Measurements from ENCODE around the gene TMEM81.

TMEM81 gene

GRCh38 chr1:205057808-205058575 lies 26.3 kb downstream of the TMEM81 start:
- no peak for DNase-seq

DNA sequence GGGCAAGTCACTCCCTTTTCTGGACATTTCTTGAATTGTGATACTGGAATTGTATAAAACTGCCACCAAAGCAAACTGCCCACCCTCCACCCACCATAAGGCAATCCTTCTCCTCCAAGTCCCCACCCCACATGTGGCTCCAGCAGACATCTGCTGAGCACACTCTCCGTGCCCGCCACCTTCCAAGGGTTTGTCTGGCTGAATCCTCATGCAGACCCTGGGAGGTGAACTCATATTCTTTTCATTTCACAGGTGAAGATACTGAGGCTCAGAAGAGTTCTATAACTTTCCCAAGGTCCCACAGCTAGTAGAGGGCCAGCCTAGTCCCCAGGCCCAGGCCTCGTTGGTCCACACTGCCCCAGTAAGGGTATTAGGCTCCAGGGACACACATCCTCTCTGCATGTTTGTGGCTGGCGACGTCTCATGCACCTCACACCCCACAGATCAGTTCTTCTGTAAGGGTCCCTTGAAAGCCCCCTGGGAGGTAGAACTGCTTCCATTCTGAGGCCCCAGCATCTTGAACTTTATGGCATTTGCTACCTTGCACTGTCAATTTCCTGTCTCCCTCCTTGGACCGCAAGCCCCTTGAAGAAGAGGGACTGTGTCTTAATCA lies 27.2 kb downstream of the TMEM81 start:
- DNase-seq = no peak

DNA sequence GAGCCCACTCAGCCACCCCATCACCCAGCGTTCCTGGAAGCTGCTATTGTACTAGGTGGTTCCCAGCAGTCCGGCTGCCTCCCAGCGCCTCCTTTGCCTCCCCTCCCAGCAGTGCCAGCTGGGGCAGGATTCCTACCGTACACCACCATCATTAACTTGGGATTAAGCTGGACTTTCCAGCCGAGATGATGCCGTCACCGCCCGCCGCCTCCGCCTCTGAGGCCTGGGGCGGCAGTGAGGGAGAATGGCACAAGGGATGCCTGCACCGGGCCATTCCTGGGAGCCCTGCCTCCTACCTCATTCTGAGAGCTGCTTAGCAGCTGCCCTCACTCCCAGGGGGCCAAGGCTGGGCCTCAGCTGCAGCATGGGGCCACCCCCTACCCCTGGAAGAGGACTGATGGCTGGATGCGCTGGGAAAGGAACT lies 28.1 kb downstream of the TMEM81 start:
- DNase-seq = no peak

DNA sequence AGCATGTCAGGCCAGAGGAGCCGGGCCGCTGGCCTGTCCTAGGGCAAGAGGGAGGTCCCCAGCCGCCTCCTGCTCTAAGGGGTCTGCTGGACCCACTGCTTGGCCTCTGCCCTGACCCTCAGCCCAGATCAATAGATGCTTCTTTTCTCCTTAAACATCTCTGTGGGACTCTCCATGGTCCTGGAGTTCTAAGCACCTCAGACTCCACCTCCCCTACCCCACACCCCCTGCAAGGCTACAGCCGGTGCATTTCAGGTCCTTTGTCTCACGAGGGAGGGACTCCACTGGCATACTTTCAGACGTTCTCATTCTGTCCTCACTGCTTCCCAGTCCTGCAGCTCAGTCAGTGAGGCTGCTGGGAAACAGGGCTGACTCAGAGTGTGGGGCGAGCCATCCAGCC lies 30.2 kb downstream of the TMEM81 start:
- DNase-seq = no peak

- no peak for DNase-seq
Observed at GRCh38 chr1:205053296-205053695, 31.0 kb downstream of the TMEM81 start.

DNA sequence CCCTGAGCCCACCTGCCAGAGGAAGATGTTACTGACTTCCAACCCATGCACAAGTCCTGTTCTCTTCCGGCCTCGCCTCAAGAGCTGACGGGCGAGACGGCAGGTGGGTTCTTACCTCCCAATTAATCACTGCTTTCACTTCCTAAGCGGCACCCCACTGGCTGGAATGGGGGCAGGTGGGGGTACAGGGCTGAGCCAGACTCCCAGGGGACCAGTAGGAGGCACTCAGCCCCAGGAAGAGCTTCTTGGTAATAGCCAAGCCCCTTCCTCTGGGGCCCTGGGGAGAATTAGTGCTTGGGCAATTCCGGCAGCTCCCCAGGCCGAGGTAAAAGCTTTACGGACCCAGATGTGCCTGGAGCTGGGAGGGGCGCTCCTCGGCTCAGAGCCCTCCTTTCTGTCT lies 31.6 kb downstream of the TMEM81 start:
- DNase-seq = no peak

- no peak for DNase-seq
Observed at GRCh38 chr1:205049479-205049878, 34.8 kb downstream of the TMEM81 start.

GRCh38 chr1:205048382-205048781 lies 35.9 kb downstream of the TMEM81 start:
- DNase-seq = no peak

DNA sequence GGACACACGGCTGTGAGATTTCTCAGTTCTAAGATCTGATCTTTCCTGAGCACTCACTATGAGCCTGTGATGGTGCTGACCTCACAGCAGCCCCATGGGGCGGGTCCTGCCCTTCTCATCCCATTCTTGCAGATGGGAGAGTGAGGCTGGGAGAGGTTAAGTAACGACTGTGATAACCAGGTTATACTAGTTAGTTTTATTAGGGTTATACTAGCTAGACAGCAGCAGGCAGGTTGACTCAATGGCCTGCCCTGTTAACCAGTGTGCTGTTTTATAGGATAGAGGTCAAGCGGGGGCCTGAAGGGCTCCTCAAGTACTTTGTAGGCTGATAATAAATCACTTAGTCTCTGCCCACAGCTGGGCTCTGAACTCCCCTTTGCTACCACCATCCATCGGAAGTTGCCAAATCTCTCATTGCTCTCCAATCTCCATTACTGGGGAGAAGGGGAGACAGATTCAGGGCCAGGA lies 36.5 kb downstream of the TMEM81 start:
- DNase-seq = no peak

GRCh38 chr1:205046870-205047269 lies 37.4 kb downstream of the TMEM81 start:
- DNase-seq = no peak

GRCh38 chr1:205045146-205045545 lies 39.1 kb downstream of the TMEM81 start:
- DNase-seq = no peak

DNA sequence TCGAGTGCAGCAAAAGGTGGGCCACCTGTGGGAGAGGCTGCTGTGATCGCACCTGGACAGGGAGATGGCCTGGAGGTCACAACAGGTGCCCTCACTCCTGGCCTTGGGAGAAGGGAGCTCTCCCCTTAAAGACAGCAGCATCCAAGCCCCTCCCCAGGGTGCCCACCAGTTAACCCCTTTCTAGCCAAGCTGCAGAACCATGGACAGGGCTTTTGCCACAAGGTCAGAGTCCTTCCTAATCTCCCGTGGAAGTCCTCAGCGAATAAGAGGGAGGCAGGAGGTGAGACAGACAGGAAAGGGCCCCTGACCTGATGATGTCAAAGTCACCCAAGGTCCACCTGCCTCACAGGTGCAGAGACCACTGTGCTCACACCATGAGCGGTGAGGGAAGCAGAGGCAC lies 39.5 kb downstream of the TMEM81 start:
- no peak for DNase-seq

DNA sequence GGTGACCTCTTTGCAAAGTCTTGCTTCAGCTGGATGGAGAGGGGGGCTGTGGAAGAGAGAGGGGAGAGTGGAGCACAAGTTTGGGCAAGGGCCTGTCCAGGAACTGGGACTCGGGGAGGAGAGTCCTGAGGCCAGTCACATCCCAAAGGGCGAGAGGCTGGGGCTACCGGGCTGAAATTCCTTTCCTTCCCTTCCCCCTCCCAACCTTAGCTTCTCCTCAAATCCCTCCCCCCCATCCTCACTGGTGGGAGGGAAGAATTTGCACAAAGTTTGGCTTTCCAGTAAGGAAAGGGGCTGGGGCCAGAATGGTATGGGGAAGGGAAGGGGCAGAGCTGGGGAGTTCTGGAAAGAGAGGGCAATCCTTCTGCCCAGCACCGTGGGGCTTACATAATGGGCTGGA lies 40.4 kb downstream of the TMEM81 start:
- DNase-seq = no peak

DNA sequence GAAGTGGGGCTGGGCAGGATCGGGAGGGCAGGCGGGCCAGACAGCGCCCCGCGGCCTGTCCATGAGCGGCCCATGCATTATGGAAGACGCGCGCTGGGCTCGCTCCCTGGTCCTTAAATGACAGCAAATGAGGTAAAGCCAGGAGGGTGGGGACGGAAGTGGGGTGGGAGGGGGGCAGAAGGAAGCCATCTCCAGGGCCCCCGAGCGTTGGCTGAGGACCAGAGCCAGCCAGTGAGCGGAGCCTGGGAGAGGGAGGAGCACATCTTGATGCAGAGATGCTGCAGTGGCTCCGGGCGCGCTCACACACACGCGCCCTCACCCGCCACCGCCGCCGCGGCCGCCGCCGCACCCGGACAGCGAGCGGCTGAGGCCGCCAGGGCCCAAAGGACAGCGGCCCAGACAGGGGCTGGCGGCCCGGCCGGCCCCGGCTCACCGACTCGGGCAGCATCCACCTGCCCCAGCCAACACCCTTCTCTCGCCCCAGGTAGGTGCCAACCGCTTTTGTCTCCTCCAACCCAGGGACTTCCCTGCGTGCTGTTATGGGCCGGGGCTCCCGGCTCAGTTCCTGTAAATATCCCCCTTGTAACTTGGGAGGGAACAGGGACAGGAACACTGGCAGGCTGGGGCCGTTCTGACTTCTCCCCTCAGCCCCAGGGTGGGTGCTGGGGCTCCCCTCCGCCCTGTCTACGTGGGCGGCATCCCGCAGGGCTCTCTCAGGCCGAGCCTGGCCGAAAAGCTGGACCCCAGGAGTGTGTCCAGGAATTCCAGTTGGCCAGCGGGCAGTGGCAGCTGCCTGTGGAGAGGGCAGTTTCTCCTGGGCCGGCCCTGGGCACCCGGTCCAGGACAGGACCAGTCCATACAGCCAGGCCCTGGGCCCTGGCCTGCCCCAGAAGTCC lies 41.1 kb downstream of the TMEM81 start, which contains the start of gene CNTN2:
CNTN2 (plus strand) TSS at position 302 of the 896 bp plus-strand sequence. CDS start 9,974 bp downstream, outside the sequence.
- DNase-seq = no peak

DNA sequence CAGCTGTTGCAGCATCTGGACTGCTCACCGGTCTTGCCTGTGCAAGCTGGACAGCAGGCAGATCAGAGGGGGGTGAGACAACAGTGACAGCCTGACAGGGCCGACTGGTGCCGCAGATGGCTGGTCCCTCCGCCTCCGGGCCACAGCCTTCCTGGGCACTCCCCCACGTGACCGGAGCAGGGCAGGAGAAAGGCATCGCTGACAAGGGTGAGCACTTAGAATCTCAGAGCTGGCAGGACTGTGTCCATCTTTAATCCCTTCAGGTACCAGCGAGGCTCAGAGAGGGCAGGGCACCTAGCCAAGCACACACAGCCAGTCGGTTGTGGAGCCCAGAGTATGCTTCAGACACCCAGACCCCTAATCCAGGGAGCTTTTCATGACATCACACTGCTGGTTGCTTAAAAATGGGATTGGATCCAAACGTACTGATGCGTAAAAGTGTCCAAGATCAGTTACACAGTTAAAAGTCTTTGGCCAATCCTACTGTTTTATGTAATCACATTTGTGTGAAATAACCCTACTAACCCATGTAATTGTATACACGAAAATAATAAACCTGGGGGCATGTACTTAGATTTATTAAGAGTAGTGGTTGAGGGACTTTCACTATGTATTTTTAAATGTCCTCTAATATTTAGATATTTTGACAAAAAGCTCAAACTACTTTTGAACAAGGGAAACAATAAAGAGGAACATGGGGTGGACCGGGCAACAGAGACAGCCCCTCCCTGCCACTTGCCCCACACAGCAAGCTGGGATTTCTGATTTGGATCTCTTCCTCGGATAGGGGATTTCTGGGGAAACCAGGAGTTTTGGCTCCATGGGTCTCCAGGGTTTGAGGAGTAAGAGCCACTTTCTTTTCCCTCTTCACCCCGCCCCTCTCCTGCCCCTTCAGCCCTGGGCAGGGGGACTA lies 42.0 kb downstream of the TMEM81 start:
- no peak for DNase-seq

DNA sequence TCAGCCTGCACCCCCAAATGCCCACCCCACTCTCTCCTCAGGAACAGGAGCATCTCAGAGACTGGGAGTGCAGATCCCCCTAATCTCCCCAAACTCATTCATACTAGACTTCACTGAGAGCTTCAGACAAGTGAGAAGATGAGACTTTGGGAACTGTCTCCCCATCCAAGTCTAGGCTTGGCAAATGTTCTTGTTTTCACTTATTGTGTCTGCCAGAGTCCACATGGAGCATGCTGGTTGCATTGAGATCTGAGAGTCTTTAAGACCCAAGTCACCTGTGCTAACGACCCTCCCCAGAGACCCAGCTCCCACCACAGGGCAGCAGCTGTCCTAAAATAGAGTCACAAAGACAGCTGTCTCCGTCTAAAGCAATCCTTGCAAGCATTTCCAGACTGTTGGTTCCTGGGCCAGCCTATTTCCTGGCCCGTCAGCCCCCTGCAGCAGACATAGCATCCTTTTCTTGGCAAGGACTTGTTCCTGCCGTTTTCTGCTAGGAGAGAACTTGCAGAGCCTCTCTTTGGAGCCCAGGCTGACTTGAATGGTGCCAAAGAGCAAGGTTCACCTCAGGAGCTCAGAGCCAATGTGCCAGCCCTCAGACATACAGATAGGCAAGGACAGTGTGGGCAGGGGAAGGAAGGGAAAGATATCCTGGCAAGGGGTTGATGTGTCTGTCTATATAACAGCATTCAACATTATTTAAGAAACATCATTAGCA lies 43.1 kb downstream of the TMEM81 start:
- no peak for DNase-seq

DNA sequence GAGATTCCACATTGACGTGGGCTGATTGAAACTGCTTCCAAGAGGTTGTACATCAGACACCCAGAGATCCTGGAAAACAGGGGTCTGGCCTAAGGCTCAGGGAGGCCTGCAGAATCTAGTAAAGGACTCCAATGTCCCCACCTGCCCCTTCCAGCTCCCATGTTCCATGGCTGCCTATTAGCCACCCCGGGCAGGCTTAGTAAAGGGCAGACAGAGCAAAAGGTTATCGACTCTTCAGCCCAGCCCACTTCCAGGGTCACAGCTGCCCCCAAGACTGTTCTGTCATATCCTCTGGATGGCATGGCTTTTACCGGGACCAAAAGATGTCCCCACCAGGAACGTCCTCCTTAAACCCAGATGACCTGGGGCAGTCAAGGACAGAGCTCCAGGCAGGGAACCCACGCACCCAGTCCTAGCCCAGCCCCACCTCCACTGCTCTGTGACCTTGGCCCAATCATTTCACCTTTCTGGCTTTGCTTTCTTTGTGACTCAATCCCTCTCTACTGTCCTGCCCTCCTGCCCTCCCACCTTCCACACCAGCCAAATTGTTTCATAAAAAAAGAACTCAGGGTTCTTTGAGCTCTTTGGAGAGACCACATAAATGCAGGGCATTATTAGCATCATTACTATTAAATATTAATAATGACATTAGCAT lies 46.0 kb downstream of the TMEM81 start:
- DNase-seq = no peak

DNA sequence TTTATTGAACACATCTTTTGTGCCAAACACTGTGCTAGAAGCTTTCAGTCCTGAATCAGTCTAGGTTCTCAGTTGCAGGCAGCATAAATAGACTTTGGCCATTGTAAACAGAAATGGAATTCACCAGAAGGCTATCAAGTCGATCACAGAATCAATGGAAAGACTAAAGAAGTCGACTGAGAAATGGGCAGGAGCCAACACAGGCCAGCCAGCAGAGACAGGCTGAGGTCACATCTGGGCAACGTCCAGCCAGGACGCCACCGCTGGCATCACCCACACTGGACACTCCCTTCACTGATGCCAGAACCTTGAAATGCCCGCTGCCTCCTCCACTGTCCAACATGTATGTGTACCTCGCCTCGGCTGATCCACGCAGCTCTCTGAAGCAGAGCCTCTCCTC lies 46.7 kb downstream of the TMEM81 start:
- no peak for DNase-seq
